Heart left ventricle (tissue), 13 donors: ENCODE measurements around the gene LRRC52.

Source experiments
- CTCF ChIP-seq, 12 donors: fragments of 200-600 bp; sonication (generic) in 4 of 12; IDR thresholded peaks; one replicate each; pipeline versions ENCODE4 v1.5.0 to v1.8.0; 2018 to 2022; ENCODE audit warnings: antibody characterized with exemption in 12 of 12, mild to moderate bottlenecking in 5 of 12
- POLR2A ChIP-seq, 2 donors: fragments of 450-650 bp; IDR thresholded peaks; one replicate each; pipeline ENCODE4 v1.6.1; 2017; ENCODE audit warnings: antibody characterized with exemption in 2 of 2, mild to moderate bottlenecking in 2 of 2, moderate library complexity in 2 of 2
- donor health status: ischemic (EF 13 %, LVEDD 7.1; RV severe dilation, severe dysfunction).
- donor health status: DM: no; HTN: yes; CAD: no.
- donor health status: DM: no; HTN: no; CAD: no.
- donor health status: ischemic (EF 25% LVEDD 6.9; RV normal size, moderate dysfunction).
- donor health status: ischemic (EF 25% LVEDD 5.7; RV mildly dilated, moderate dysfunction).
- donor health status: ischemic (EF 35%, LVEDD 5.7; RV mildly dilated, moderate dysfunction).
- donor health status: nonischemic (EF 11% LVEDD 7.7; RV severe dilation, severe dysfunction).
- donor health status: DM: yes; HTN: yes; CAD: no.
- donor health status: PGD.
- donor health status: ischemic (EF 29% LVEDD 5.4; RV normal size, mild dysfunction).
- donor health status: nonischemic (EF 23%, LVEDD 6.1; RV moderate dilation, normal function).

- TF ChIP-seq CTCF (IDR thresholded peaks at IDR 0.05) (no peak), POLR2A (IDR thresholded peaks at IDR 0.05) (peak in 1 of 2 donors; percentile 15)
Observed at GRCh38 chr1:165597883-165598675, 54.3 kb downstream of the LRRC52 start.
